Femur (tissue), 1 donor: Measurements from ENCODE around the gene AIFM1.
"Not testable (repeated sequence)": the region's sequence is repeated elsewhere in the genome, so short reads cannot be mapped to it uniquely, and the experiment has no call there.

ENCODE experiments used
- DNase-seq: peaks from one replicate; pipeline ENCODE4 v3.0.0-alpha.2; 2017

The AIFM1 gene

GRCh38 chrX:130118441-130119311, 47.0 kb downstream of the AIFM1 start:
- peak; percentile 78 for DNase-seq

GRCh38 chrX:130117166-130117565, 48.5 kb downstream of the AIFM1 start:
- no peak for DNase-seq

GRCh38 chrX:130115119-130115885, 50.3 kb downstream of the AIFM1 start:
- DNase-seq: not testable (repeated sequence)

- DNase-seq: no peak
These were observed 51.5 kb downstream of the AIFM1 start for GRCh38 chrX:130114141-130114588.

GRCh38 chrX:130111220-130112154, 54.2 kb downstream of the AIFM1 start:
- DNase-seq: peak; percentile 46

GRCh38 chrX:130110379-130111219, 55.0 kb downstream of the AIFM1 start, which contains the start of gene ELF4:
Gene ELF4, minus strand, starts transcription at chrX:130110497. Its CDS starts 29,167 bp downstream, at chrX:130081330.
- peak; percentile 77 for DNase-seq

- DNase-seq: peak; percentile 43
These were observed 55.9 kb downstream of the AIFM1 start for GRCh38 chrX:130109429-130110378.

- DNase-seq: peak; percentile 39
These were observed 56.8 kb downstream of the AIFM1 start for GRCh38 chrX:130108647-130109428.

- no peak for DNase-seq
These were observed 59.6 kb downstream of the AIFM1 start for GRCh38 chrX:130106071-130106470.

GRCh38 chrX:130105244-130105643, 60.4 kb downstream of the AIFM1 start:
- no peak for DNase-seq

- no peak for DNase-seq
These were observed 62.0 kb downstream of the AIFM1 start for GRCh38 chrX:130103605-130104004.

GRCh38 chrX:130100180-130100579, 65.5 kb downstream of the AIFM1 start:
- DNase-seq: no peak

GRCh38 chrX:130098210-130098552, 67.5 kb downstream of the AIFM1 start:
- no peak for DNase-seq

GRCh38 chrX:130097507-130098209, 68.0 kb downstream of the AIFM1 start:
- DNase-seq: no peak

- no peak for DNase-seq
These were observed 70.2 kb downstream of the AIFM1 start for GRCh38 chrX:130095249-130096030.

- DNase-seq: no peak
These were observed 70.9 kb downstream of the AIFM1 start for GRCh38 chrX:130094696-130095095.

GRCh38 chrX:130093271-130093670, 72.4 kb downstream of the AIFM1 start:
- no peak for DNase-seq

GRCh38 chrX:130091980-130092522, 73.6 kb downstream of the AIFM1 start:
- DNase-seq: peak; percentile 66
